ENCODE measurements around the gene SLC35F1. TPM values are rescaled to one million over a fixed set of nuclear protein-coding genes. Genes with fewer than 3 reads are reported as not detected.
"Not testable (repeated sequence)": the region's sequence is repeated elsewhere in the genome, so short reads cannot be mapped to it uniquely, and the experiment has no call there.

The SLC35F1 gene
- total RNA-seq, 1 donor from 2014 or later: 0.48 TPM

DNA sequence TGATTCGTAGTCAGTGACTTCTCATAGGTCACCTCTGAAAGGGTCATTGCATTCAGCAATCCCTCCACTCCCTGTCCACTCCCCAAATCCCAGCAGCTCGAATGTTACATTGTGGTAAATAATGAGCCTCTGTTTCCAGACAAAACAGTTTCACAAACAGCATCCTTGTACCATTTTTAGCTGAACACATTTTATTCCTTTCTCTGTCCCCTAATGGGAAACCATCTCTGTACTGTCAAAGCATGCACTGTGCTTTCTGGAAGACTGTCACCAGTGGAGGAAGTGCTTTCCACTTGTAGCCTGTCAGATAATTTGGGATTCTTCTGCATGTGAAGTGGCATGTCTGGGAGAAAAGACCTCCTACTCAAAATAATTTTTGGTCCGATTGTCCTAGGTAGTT, 82.0 kb downstream of the SLC35F1 start:
- no peak for DNase-seq (ENCODE audit: low spot score)

DNA sequence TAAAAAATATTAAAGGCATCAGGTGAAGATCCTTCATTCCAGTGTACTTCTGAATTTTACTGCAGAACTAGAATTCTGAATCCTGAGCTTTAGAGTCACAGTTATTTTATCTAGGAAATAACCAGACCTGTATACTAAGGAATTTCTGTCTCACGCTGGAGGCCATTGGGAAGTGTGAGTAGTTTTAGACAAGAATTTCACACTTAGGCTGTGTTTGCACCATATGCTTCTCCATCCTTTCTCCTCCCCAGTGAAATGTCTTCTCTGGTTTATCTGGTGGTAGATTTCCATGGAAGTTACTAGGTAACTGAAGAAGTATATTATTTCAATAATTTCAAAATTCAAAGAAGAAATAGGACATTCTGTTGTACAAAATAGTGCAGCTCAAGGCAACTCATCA, 83.1 kb downstream of the SLC35F1 start:
- DNase-seq (ENCODE audit: low spot score): no peak

DNA sequence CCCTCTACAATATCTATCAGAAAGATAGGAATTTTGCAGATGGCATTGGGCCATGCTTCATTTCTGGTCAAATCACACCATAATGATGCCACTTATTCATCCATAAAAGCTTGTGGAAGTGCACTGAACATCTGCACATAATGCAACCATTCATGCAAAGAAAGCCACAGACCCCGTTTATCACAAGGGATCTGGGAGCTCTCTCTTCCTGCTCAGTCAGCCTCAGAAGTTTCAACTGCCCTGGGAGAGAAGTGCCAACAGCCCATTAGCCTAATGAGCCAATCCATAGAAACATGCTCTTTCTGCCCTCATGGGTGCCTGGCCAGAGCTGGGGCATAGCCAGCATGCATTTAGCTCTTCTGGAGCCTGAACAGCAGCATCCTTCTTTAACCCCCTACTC, 85.8 kb downstream of the SLC35F1 start:
- no peak for DNase-seq (ENCODE audit: low spot score)

DNA sequence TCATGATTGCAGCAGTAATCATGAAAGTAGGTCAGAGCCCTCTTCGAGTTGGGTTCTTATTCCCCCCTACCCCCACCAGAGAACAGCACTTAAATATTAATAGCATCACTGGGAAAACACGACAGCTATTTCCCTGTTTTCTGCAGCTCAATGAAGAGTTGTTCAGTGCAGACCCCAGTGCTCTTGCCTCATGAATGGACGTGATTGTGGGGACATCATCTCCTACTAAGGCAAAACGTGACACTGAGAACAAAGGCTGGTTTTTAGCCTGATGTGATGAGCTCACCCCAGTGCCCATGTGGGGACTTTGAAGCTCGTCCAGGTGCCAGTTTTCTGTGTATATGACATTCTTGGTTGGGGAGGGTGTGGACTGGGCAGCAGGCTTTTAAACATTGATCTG, 105.9 kb downstream of the SLC35F1 start:
- no peak for DNase-seq (ENCODE audit: low spot score)

DNA sequence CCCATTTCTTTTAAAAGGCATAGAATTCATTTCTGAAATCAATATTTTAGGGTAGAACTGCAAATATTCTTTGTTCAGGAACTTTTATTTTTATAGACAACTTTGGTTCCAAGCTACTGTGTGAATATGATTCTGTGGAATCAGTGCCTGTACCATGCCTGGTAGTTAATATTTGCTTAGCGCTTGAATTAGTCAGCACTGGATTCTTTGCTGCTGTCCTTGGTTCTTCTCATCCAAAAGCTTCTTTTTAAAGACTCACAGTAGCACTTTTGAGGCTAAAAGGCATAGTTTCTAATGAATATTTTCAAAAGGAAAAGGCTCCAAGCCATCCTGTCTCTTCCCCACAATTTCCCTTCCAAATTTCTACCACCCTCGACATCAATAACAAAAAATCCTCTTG, 109.5 kb downstream of the SLC35F1 start:
- no peak for DNase-seq (ENCODE audit: low spot score)

DNA sequence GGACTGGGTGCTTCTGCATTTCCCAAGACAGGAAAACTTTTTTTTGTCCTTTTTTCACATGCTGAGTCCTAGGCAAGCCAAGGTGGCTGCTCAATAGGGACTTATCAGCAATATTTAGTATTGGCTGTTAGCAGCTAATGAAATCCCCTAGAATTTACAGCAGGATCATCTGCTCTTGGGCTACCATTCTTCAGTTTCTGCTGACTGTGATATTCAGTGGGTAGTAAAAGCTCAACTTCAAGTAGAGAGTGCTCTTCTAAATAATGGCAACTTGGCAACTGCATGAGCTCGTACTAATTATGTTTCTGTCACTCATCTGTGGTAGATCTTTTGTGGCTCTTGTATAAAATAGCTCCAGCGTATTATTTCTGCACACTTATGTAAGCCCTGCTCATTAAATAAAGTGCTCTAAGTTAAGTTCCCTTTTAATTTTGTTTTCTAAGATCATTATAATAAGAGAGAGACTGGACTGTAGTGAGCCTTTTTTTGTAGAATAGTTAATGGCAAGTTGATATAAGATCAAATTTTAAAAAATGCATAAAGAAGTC, 110.3 kb downstream of the SLC35F1 start:
- DNase-seq (ENCODE audit: low spot score): no peak

DNA sequence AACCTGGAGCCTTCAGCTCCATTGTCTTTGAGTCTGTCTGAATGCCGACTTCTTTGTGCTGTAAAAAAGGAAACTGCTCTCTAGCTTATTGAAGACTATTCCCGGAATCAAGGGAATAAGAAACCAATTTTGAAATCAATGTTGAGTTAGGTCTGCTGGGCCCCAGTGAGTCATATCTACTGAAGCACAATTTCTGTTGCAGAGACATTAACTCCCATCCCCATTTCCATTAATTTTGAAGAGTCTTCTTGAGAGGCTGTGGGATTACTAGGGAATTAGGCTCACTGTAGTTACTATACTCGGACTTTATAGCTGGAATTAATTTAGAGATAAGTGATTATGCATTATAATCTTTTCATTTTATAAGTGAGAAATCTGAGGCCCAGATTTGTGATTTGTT, 116.7 kb downstream of the SLC35F1 start:
- DNase-seq (ENCODE audit: low spot score): no peak

DNA sequence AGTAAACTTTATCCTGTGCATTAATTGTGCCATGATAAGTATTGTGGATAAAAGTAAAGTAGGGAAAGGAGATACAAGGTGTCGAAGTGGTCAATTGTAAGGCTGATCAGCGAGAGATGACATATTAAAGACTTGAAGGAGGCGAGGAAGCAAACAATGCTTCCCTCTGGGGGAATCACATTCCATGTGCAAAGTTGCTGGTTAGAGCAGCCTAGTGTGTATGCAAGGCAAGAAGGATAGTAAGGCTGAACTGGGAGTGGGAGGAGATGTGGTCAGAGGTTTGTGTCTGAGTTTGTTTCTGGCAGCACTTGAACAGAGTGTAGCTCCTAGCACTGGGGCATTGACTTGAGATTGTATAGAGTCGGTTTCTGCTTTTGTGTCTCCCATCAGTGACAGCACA, 122.9 kb downstream of the SLC35F1 start:
- no peak for DNase-seq (ENCODE audit: low spot score)

DNA sequence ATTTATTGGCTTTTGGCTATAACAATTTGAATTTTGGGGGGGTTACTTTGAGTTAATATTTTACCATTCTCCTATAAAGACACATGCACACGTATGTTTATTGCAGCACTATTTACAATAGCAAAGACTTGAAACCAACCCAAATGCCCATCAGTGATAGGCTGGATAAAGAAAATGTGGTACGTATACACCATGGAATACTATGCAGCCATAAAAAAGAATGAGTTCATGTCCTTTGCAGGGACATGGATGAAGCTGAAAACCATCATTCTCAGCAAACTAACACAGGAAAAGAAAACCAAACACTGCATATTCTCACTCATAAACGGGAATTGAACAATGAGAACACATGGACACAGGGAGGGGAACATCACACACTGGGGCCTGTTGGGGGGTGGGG, 130.4 kb downstream of the SLC35F1 start:
- not testable (repeated sequence) for DNase-seq (ENCODE audit: low spot score)

DNA sequence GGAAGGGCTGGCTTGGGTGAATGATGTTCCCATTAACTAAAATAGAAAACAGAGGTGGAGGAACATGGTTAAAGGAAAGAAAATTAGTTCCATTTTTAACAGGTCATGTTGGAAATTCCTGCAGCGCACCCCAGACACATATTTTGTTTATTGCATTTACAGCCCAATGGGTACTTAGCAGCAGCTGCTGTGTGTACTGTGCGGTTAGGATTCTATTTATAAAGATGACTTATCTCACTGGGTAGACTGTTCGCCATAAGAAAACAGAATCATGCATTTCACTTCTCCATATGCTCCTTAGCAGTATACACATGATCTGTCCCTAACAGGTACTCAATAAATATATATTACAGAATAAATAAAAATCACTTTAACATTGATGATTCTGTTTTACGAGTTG, 135.8 kb downstream of the SLC35F1 start:
- DNase-seq (ENCODE audit: low spot score): no peak

DNA sequence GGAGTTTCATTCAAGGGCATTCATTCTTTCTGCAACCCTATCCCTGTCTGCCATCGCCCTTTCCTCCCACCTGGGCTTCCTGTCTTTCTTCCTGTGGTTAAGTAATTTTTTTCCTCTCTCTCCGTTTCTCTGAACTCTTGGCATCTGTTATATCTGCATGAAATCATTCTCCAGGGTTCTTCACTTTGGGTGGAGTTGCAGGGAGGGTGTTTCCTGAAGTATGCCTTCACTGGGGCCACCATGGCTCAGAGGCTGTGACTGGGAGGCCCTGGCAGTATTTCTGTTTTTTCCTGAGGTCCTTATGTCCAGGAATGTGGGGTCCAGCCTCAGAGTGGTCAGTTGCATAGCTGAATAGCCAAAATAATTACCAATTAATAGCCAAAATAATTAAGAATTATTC, 137.2 kb downstream of the SLC35F1 start:
- no peak for DNase-seq (ENCODE audit: low spot score)

DNA sequence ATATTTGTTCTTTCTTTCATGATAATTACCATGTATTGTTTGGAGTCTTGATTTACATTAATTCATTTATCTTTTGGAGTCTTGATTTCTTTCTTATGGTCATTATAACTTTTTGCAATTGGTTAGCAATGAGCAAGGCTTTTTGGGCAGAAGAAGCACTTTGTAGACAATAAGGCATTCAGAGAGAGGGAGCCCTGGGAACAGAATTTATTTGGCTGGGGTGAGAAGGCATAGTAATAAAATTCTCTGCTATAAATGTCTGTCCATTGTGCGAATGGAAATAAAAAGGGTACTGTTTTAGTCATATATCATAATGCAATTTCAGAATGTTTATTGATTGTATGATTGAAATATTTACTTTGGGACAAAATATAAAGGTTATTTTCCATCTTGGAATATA, 147.0 kb downstream of the SLC35F1 start:
- no peak for DNase-seq (ENCODE audit: low spot score)

DNA sequence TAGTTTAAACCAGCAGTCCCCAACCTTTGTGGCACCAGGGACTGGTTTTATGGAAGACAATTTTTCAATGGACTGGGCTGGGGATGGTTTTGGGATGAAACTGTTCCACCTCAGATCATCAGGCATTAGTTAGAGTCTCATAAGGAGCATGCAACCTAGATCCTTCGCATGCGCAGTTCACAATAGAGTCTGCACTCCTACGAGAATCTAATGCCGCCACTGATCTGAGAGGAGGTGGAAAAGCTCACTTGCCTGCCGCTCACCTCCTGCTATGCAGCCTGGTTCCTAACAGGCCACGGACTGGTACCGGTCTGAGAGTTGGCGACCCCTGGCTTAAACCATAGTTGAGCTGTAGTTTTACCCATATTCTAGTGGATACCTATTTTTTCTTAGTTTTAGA, 154.6 kb downstream of the SLC35F1 start:
- DNase-seq (ENCODE audit: low spot score): no peak

DNA sequence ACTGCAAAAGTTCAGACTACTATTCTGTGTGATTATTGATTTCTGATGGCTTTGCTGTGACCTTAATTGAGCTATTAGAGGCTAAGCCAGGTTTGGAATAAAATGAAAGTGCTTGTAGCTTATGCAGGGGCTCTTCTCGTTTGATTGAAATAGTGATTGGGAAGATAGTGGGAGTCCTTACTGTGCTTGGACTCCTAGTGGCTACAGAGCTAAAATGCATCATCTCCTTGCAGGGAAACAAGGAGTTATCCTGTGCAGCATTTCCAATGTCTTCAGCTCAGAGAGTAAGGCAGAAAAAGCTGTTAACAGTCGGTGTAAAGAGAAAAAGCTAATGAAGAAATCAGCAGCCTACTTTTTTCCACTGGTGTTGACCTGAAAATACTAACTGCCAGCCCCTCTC, 173.5 kb downstream of the SLC35F1 start:
- DNase-seq (ENCODE audit: low spot score): no peak

DNA sequence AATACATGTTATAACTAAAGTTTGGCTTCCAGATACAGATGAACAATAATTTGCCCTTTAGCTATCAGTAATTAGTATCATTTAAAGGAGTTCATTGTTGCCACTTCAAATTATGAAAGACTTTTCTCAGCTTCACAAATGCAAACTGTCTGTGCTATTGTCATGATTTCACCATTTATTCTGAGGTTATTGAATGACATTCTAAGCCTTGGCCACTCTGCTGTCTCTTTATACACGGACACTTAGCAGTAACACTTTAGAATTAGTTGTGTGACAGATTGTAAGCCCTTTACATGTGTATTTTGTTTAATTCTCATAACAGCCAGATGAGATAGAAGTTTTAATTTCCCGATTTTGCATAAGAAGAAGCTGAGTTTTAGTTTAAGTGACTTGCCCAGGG, 176.6 kb downstream of the SLC35F1 start:
- no peak for DNase-seq (ENCODE audit: low spot score)

DNA sequence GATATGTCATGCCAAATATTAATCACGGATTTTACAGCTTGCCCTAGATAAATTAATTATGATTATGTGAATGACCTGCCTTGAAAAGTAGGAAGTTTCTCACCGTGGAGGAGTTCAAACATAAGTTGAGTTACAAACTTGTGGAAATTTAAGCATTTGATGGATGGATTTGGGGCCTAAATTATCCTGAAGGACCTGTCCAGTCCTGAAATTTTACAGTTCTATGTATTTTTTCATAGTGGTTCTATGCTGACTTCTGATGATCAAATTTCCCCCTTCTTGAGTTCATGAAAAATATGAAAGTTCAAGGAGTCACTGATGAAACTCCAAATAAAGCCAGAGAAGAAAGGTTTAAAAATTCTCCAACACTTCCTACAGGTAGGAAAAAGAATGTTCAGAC, 178.6 kb downstream of the SLC35F1 start:
- no peak for DNase-seq (ENCODE audit: low spot score)

DNA sequence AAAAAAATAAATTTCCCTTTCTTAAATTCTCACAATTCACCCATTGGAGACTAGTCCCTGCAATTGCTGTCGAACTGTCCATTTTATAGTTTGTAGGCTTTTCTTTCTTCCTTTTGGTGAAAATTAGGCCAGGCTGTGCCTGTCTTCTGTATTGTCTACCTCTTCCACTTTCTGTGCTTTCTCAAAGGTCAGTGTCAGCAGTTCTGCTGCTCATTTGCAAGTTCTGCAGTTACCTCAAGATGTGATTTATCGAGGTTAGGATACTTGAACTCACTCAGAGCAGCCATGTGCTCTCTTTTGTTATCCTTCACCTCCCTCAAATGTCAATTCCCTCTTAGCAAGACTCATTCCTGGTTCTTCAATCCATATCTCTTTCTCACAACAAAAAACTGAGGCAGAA, 179.1 kb downstream of the SLC35F1 start:
- no peak for DNase-seq (ENCODE audit: low spot score)

DNA sequence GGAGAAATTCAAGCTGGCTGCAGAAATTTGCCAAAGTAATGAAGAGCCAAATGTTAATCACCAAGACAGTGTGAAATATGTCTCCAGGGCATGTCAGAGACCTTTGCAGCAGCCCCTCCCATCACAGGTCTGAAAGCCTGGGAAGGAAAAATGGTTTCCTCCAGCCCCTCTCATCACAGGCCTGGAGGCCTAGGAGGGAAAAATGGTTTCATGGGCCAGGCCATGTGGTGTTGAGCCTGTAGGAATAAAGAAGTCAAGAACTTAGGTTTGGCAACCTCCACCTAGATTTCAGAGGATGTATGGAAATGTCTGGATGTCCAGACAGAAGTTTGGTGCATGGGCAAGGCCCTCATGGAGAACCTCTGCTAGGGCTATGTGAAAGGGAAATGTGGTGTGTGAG, 185.0 kb downstream of the SLC35F1 start:
- no peak for DNase-seq (ENCODE audit: low spot score)

DNA sequence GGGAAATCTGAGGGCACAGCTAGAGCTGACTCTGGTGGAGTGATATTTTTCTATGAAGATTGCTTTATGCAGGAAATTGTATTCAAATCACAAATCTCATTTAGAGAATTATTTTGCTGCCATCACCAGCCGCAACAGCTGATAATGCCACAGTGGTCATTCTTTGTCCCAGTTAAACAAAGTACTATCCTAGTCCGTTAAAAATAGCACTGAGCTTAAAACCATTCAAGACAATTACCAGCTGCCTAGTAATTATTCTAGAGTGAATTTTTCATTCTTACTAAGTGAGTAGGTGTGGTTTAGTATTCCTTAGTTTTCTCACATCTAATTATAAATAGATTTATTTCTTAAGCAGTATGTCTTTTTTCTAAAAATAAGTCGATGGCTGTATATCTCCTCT, 190.5 kb downstream of the SLC35F1 start:
- no peak for DNase-seq (ENCODE audit: low spot score)

DNA sequence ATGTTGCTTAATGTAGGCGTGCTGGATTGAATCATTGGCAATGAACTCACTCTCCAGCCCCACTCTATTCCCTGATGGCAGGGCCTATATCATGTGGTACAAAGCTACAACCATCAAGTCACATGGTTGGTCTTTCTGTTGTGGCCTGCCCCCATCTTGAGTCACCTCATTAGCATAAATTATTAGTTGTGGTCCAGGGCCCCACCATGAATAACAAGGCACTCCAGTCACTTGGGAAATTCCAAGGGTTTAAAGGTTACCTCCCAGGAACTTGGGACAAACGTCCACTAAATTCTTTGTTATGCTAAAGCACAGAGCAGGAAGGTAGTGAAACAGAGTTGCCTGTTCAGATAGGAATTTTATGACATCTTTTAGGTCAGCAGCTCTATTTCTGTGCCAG, 193.7 kb downstream of the SLC35F1 start:
- no peak for DNase-seq (ENCODE audit: low spot score)

DNA sequence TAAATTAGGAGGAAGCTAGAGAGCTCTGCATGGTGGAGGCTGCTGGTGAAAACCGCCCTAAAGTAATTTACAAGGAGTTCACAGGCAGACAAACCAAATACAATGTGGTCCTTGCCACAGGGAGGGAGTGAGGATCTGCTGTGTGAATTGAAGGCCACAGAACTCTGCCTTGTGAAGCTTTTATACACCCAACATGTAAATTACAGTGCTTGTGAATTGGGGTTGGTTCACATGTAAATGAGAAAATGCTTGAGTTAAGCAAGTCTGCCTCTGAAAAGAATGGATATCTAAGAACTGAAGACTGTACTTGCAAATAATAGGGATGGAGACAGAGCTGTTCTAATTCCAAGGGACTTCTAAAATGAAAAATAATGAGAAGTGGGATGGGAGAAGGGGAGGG, 194.2 kb downstream of the SLC35F1 start:
- no peak for DNase-seq (ENCODE audit: low spot score)

DNA sequence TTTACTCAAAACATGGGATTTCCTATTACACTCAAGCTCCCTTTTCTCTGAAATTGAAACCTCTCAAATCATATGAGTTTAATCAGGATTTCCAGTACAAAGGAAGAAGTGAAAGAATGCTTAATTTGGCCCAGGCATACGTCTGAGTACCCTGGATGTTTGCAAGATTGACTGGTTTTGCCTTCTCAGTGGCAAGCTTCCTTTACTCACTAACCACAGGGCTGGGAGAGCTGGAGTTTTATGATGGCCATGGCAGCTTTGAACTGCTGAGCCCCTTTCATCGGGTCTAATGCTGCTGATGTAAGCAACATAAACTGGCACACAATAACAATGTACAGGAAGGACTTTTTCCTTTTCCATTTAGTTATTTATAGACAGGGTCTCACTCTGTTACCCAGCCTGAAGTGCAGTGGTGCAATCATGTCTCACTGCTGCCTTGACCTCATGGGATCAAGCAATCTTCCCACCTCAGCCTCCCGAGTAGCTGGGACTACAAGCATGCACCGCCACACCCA, 194.8 kb downstream of the SLC35F1 start:
- DNase-seq (ENCODE audit: low spot score): no peak

DNA sequence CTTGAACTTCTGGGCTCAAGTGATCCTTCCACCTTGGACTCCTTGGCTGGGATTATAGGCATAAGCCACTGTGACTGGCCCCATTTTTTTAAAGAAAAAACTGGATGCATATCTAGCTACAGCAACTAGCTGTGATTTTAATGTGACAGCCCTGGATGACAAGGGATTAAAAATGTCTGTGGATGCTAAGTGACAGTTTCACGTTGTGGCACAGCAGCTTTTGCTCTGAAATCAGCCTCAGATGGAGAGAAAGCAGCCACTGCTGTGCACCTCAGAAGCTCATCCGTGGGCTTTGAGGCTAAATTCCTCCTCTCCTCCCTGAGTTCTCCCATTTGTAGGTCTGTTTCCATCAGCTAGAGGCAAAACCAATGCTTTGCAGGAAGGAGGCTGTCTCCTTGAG, 195.3 kb downstream of the SLC35F1 start:
- no peak for DNase-seq (ENCODE audit: low spot score)

Data from mesenteric fat pad (tissue), 1 donor.